GM21528 (cell line): ENCODE results near the gene FASTK.

Experiments
- ATAC-seq: cut with Tn5 transposase; IDR thresholded peaks from one replicate; pipeline ENCODE4 v1.9.1; 2021; ENCODE audit warnings: mild to moderate bottlenecking, moderate library complexity; ENCODE audit not compliant: unreplicated experiment, low FRiP score

Gene FASTK

GRCh38 chr7:151100921-151101320 is 20.3 kb upstream of the FASTK start:
- no peak for ATAC-seq

- ATAC-seq = no peak
These were observed 19.0 kb upstream of the FASTK start for GRCh38 chr7:151099486-151100211.

- ATAC-seq = no peak
These were observed 15.3 kb upstream of the FASTK start for GRCh38 chr7:151095828-151096475.

- ATAC-seq = no peak
These were observed 14.7 kb upstream of the FASTK start for GRCh38 chr7:151095123-151095797.

GRCh38 chr7:151094675-151095074 is 14.1 kb upstream of the FASTK start:
- ATAC-seq = no peak

GRCh38 chr7:151093748-151094147 is 13.1 kb upstream of the FASTK start:
- no peak for ATAC-seq

- no peak for ATAC-seq
These were observed 11.4 kb upstream of the FASTK start for GRCh38 chr7:151091988-151092387.

GRCh38 chr7:151091431-151091830 is 10.8 kb upstream of the FASTK start:
- no peak for ATAC-seq

- ATAC-seq = no peak
These were observed 10.4 kb upstream of the FASTK start for GRCh38 chr7:151091003-151091402.

GRCh38 chr7:151089893-151090730 is 9.5 kb upstream of the FASTK start:
- ATAC-seq = no peak

- ATAC-seq = no peak
These were observed 8.5 kb upstream of the FASTK start for GRCh38 chr7:151088856-151089699.

- ATAC-seq = no peak
These were observed 7.6 kb upstream of the FASTK start for GRCh38 chr7:151088019-151088855.

- no peak for ATAC-seq
These were observed 6.8 kb upstream of the FASTK start for GRCh38 chr7:151087245-151088018.

GRCh38 chr7:151086802-151087244 is 6.2 kb upstream of the FASTK start:
- ATAC-seq = no peak

GRCh38 chr7:151085691-151086620 is 5.3 kb upstream of the FASTK start, which contains the start of gene AGAP3:
Gene AGAP3 (plus strand): TSS chr7:151086475. CDS start chr7:151086742, 267 bp downstream.
- ATAC-seq = peak; percentile 34

GRCh38 chr7:151085329-151085690 is 4.7 kb upstream of the FASTK start:
- no peak for ATAC-seq

- ATAC-seq = no peak
These were observed 3.2 kb upstream of the FASTK start for GRCh38 chr7:151083824-151084160.
